Measurements from ENCODE around the gene CRYGS. TPM values are rescaled to one million over a fixed set of nuclear protein-coding genes. Genes with fewer than 3 reads are reported as not detected.

Gene CRYGS
- polyA plus RNA-seq, 1 of the 3 experiments (the other 2 are of a cell fraction) = 2.1 TPM

DNA sequence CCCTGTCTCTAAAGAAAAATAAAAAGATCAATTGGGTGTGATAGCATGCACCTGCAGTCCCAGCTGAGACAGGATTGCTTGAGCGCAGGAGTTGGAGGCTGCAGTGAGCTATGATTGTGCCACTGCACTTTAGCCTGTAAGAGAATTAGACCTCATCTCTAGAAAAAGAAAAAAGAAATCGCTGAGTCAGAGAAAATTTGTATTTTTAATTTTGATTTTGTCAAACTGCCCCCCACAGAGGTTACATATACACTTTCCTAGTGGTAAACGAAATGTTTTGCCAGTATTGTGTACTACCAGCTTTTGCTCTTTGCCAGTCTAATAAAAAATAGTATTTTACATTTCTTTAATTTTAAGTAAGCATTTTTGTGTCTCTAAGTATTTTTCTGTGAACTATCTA, 5.3 kb upstream of the CRYGS start:
- Histone ChIP-seq H3F3A (replicated peaks; ENCODE audit: insufficient read depth) (no peaks in the 10 kb centered on the region), H3K9ac (no peak overlapping the region), H3K4me1 (ENCODE audit: control insufficient read depth in 1 of 2, insufficient read depth in 2 of 2, low read depth in 1 of 2, low read length in 1 of 2) (no peaks in the 10 kb centered on the region), H3K36me3 (replicated peaks in 1 of 2; ENCODE audit: control insufficient read depth in 1 of 2, insufficient read depth in 2 of 2, low read length in 1 of 2) (peaks cover 25 to 43% of the 10 kb centered on the region in 2 experiments), H3K79me2 (ENCODE audit: insufficient read depth) (no peaks in the 10 kb centered on the region), H3K4me3 (ENCODE audit: low read depth in 2 of 2, low read length in 1 of 2) (no peak overlapping the region), H4K20me1 (ENCODE audit: insufficient read depth) (no peaks in the 10 kb centered on the region), H3K27ac (ENCODE audit: low read depth in 2 of 2, low read length in 1 of 2) (no peak overlapping the region), H3K27me3 (ENCODE audit: insufficient read depth) (no peaks in the 10 kb centered on the region), H2AFZ (ENCODE audit: low read depth) (no peak overlapping the region), H3K9me2 (no peaks in the 10 kb centered on the region), H3K9me3 (no peaks in the 10 kb centered on the region), H3K4me2 (no peak overlapping the region)
- ChIA-PET CTCF (interaction anchor here (1.1 to 3.4 kb wide), 4 partner anchors 10 to 572 kb away, joined by 3 to 25 read pairs (median 4); no protein-coding TSS in a partner anchor), POLR2A (no interaction called here)
- 92% methylated on average over 3 of the region's 3 CpGs for WGBS (ENCODE audit: low lambda C conversion rate)
- TF ChIP-seq MEF2A (IDR thresholded peaks at IDR 0.05; ENCODE audit: borderline replicate concordance, low read depth) = no peak
- no peak for TF ChIP-seq RAD21 (IDR thresholded peaks at IDR 0.05; ENCODE audit: low read length)
- TF ChIP-seq RFX5 (IDR thresholded peaks at IDR 0.05; ENCODE audit: low read length) = no peak
- TF ChIP-seq RCOR1 (IDR thresholded peaks at IDR 0.05; ENCODE audit: low read length) = no peak
- TF ChIP-seq USF2 (IDR thresholded peaks at IDR 0.05; ENCODE audit: borderline replicate concordance, low read depth, low read length) = no peak
- TF ChIP-seq GABPA (IDR thresholded peaks at IDR 0.05; ENCODE audit: low read depth) = no peak
- TF ChIP-seq EP300 (IDR thresholded peaks at IDR 0.05; ENCODE audit: borderline replicate concordance in 1 of 2, low read depth in 1 of 2, low read length in 1 of 2) = no peak
- no peak for TF ChIP-seq RXRA (IDR thresholded peaks at IDR 0.05; ENCODE audit: borderline replicate concordance, low read depth)
- TF ChIP-seq, protein P1, sequence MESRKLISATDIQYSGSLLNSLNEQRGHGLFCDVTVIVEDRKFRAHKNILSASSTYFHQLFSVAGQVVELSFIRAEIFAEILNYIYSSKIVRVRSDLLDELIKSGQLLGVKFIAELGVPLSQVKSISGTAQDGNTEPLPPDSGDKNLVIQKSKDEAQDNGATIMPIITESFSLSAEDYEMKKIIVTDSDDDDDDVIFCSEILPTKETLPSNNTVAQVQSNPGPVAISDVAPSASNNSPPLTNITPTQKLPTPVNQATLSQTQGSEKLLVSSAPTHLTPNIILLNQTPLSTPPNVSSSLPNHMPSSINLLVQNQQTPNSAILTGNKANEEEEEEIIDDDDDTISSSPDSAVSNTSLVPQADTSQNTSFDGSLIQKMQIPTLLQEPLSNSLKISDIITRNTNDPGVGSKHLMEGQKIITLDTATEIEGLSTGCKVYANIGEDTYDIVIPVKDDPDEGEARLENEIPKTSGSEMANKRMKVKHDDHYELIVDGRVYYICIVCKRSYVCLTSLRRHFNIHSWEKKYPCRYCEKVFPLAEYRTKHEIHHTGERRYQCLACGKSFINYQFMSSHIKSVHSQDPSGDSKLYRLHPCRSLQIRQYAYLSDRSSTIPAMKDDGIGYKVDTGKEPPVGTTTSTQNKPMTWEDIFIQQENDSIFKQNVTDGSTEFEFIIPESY (IDR thresholded peaks at IDR 0.05; ENCODE audit: borderline replicate concordance, low read depth) = no peak
- no peak for TF ChIP-seq MXI1 (IDR thresholded peaks at IDR 0.05; ENCODE audit: low read depth, low read length)
- TF ChIP-seq NRF1 (IDR thresholded peaks at IDR 0.05; ENCODE audit: low read depth, low read length) = no peak
- no peak for DNase-seq

DNA sequence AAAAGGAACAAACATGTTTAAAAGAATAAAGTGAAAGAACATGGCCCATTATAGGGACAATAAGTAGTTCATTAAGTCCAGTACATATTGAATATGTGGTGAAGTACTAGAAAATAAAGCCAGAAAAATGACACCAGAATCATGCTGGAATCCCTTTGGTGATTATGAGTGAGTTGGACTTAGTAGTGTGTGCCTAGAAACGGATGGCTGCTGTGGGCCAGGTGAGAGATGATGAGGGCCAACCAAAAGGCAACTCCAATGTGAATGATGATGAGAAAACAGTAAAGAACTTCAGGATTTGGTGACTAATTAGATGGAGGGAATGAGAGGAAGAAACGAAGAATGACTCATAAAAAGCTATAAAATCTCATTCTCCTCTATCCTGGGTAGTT, 3.3 kb downstream of the CRYGS start:
- peaks cover 10 to 20% of the 10 kb centered on the region in 2 experiments for H3K4me1 ChIP-seq (ENCODE audit: control insufficient read depth in 1 of 2, insufficient read depth in 2 of 2, low read depth in 1 of 2, low read length in 1 of 2)
- peak overlapping the region in 1 of 2 experiments; percentile 85; a peak in 1 of 4 replicates for H3K27ac ChIP-seq (ENCODE audit: low read depth in 2 of 2, low read length in 1 of 2)
- H3K4me3 ChIP-seq (ENCODE audit: low read depth in 2 of 2, low read length in 1 of 2) = no peak overlapping the region
- H3K9me3 ChIP-seq = no peaks in the 10 kb centered on the region
- no peaks in the 10 kb centered on the region for H4K20me1 ChIP-seq (ENCODE audit: insufficient read depth)
- ChIA-PET CTCF (interaction anchor here (0.5 to 14.3 kb wide), 67 partner anchors 8 to 597 kb away, joined by 3 to 242 read pairs (median 4); partner anchors contain the start of genes DNAJB11 and ETV5), POLR2A (interaction anchor here (1.3 kb wide), 1 partner anchor 281 kb away, joined by 7 read pairs; no protein-coding TSS in a partner anchor)
- DNase-seq = no peak
- H3K9ac ChIP-seq = no peak overlapping the region
- H3K79me2 ChIP-seq (ENCODE audit: insufficient read depth) = no peaks in the 10 kb centered on the region
- no peak overlapping the region for H2AFZ ChIP-seq (ENCODE audit: low read depth)
- 0 out of 2 replicates have a peak overlapping the region, but pooled peaks have one; percentile 15 for H3K4me2 ChIP-seq
- no peaks in the 10 kb centered on the region for H3K9me2 ChIP-seq
- H3K36me3 ChIP-seq (replicated peaks in 1 of 2; ENCODE audit: control insufficient read depth in 1 of 2, insufficient read depth in 2 of 2, low read length in 1 of 2) = peaks cover 10 to 12% of the 10 kb centered on the region in 2 experiments
- TF ChIP-seq GATA2 (CRISPR knock-in tag; IDR thresholded peaks at IDR 0.05) (no peak), FOSL2 (IDR thresholded peaks at IDR 0.05; ENCODE audit: borderline replicate concordance, low read depth) (peak; percentile 27)
- H3F3A ChIP-seq (replicated peaks; ENCODE audit: insufficient read depth) = peaks cover 21% of the 10 kb centered on the region
- WGBS (ENCODE audit: low lambda C conversion rate) = 19% methylated on average over 2 of the region's 2 CpGs
- H3K27me3 ChIP-seq (ENCODE audit: insufficient read depth) = no peaks in the 10 kb centered on the region
